HCT116 (cell line): Measurements from ENCODE around the gene CTCFL. TPM values are rescaled to one million over a fixed set of nuclear protein-coding genes. Genes with fewer than 3 reads are reported as not detected.

Experiments used
- ATAC-seq: fragments of 200-7000 bp; cut with Tn5 transposase; 2 replicates; pipeline ENCODE4 v1.9.1; 2020; ENCODE audit warnings: mild to moderate bottlenecking, moderate library complexity
- BruUV-seq: library from RNA; stranded (reverse); fragments of 400-500 nt; replicated peaks from 2 replicates; lab custom pipeline; 2021; lab: Mats Ljungman, UMichigan
- CTCF ChIA-PET: fragments of 300-600 bp; sonication (Branson Sonifier 250); formaldehyde crosslinking; loops from one replicate; lab custom pipeline; 2021; ENCODE audit warnings: antibody characterized with exemption; lab: Charles Lee
- POLR2A ChIA-PET: fragments of 300-600, 350-600 bp; sonication (Branson Sonifier 250); formaldehyde crosslinking; loops from one replicate; lab custom pipeline; 2021; ENCODE audit warnings: antibody characterized with exemption; lab: Charles Lee
- RAD21 ChIA-PET, 2 experiments: fragments of 300-600 bp; sonication (Branson Sonifier 250); formaldehyde crosslinking; loops; one replicate each; lab custom pipeline; 2023; ENCODE audit warnings: low total read pairs in 2 of 2; ENCODE audit not compliant: uncharacterized antibody in 2 of 2, unreplicated experiment in 2 of 2, low non-redundant PET in 1 of 2; lab: Charles Lee
- DNase-seq: peaks from one replicate; pipeline ENCODE4 v3.0.0-alpha.2; 2010; ENCODE audit warnings: low read depth, low spot score
- H2AFZ ChIP-seq: fragments of 200-600 bp; shearing (Covaris generic), sonication (generic); 2 replicates; pipeline ENCODE4 v1.6.1; 2017; ENCODE audit warnings: low read depth, mixed run types, mixed read lengths, antibody characterized with exemption, low read length; ENCODE audit not compliant: poor library complexity, severe bottlenecking
- H3K27ac ChIP-seq: 2 replicates; pipeline ENCODE4 v1.5.1; 2012; ENCODE audit warnings: low read depth, low read length
- H3K27me3 ChIP-seq: fragments of 200-600 bp; sonication (generic); 2 replicates; pipeline ENCODE4 v1.6.1; 2016; ENCODE audit warnings: mixed run types, low read length, mixed read lengths; ENCODE audit not compliant: insufficient read depth
- H3K36me3 ChIP-seq, 2 experiments: fragments of 200-500 bp in 1 of 2; fragments of 200-600 bp in 1 of 2; sonication (Bioruptor generic) in 1 of 2; sonication (generic) in 1 of 2; 2 replicates each; pipeline versions ENCODE4 v1.5.1 to v1.6.1; 2014 to 2016; ENCODE audit warnings: low read length in 2 of 2, inconsistent platforms in 1 of 2, mixed read lengths in 1 of 2, mixed run types in 1 of 2; ENCODE audit not compliant: insufficient read depth in 2 of 2, control insufficient read depth in 1 of 2
- H3K4me1 ChIP-seq, 2 experiments: fragments of 200-600 bp in 1 of 2; sonication (generic) in 1 of 2; 2 replicates each; pipeline versions ENCODE4 v1.5.1 to v1.6.1; 2012 to 2017; ENCODE audit warnings: low read length in 2 of 2, inconsistent platforms in 1 of 2, mild to moderate bottlenecking in 1 of 2, mixed read lengths in 1 of 2, mixed run types in 1 of 2, moderate library complexity in 1 of 2; ENCODE audit not compliant: insufficient read depth in 2 of 2, control insufficient read depth in 1 of 2
- H3K4me2 ChIP-seq: fragments of 200-600 bp; sonication (generic); 2 replicates; pipeline ENCODE4 v1.6.1; 2017; ENCODE audit warnings: mixed run types, low read length, mixed read lengths
- H3K4me3 ChIP-seq, 2 experiments: fragments of 200-600 bp in 1 of 2; sonication (generic) in 1 of 2; replicated peaks in 1 of 2; 2 replicates each; pipeline ENCODE4 v1.5.1; 2011 to 2016; ENCODE audit warnings: low read length in 2 of 2, control low read depth in 1 of 2, low read depth in 1 of 2, mild to moderate bottlenecking in 1 of 2, mixed read lengths in 1 of 2, mixed run types in 1 of 2
- H3K79me2 ChIP-seq: fragments of 200-600 bp; sonication (generic); 2 replicates; pipeline ENCODE4 v1.6.1; 2017; ENCODE audit warnings: mild to moderate bottlenecking, mixed run types, low read length, moderate library complexity, mixed read lengths; ENCODE audit not compliant: insufficient read depth
- H3K9ac ChIP-seq: fragments of 200-600 bp; sonication (generic); 2 replicates; pipeline ENCODE4 v1.6.1; 2016; ENCODE audit warnings: low read length, mixed read lengths
- H3K9me2 ChIP-seq: fragments of 200-600 bp; sonication (generic), shearing (Covaris generic); 2 replicates; pipeline ENCODE4 v1.6.1; 2017; ENCODE audit warnings: mixed run types, mild to moderate bottlenecking, moderate library complexity; ENCODE audit not compliant: insufficient read depth
- H3K9me3 ChIP-seq, 2 experiments: fragments of 200-500 bp in 1 of 2; fragments of 200-600 bp in 1 of 2; sonication (Bioruptor generic) in 1 of 2; sonication (generic) in 1 of 2; 2 replicates each; pipeline ENCODE4 v1.6.1; 2014 to 2017; ENCODE audit warnings: low read length in 2 of 2, mixed read lengths in 2 of 2, inconsistent platforms in 1 of 2, low read depth in 1 of 2, mild to moderate bottlenecking in 1 of 2, mixed run types in 1 of 2, moderate library complexity in 1 of 2; ENCODE audit not compliant: control insufficient read depth in 1 of 2, insufficient read depth in 1 of 2
- H4K20me1 ChIP-seq: fragments of 200-600 bp; sonication (generic), shearing (Covaris generic); 2 replicates; pipeline ENCODE4 v1.6.1; 2017; ENCODE audit warnings: mixed run types, mild to moderate bottlenecking, moderate library complexity; ENCODE audit not compliant: insufficient read depth
- ATF3 ChIP-seq: IDR thresholded peaks from 2 replicates; pipeline ENCODE4 v1.6.1; 2012
- ELF1 ChIP-seq: IDR thresholded peaks from 2 replicates; pipeline ENCODE4 v1.6.1; 2012; ENCODE audit warnings: low read depth, borderline replicate concordance
- FOSL1 ChIP-seq: IDR thresholded peaks from 2 replicates; pipeline ENCODE4 v1.6.1; 2012; ENCODE audit warnings: low read depth
- JUND ChIP-seq: IDR thresholded peaks from 2 replicates; pipeline ENCODE4 v1.6.1; 2012
- POLR2A ChIP-seq: IDR thresholded peaks from 2 replicates; pipeline ENCODE4 v1.7.0; 2011; ENCODE audit warnings: borderline replicate concordance; ENCODE audit not compliant: insufficient read depth, insufficient read length; ENCODE audit errors: extremely low read depth
- POLR2AphosphoS5 ChIP-seq: IDR thresholded peaks from 2 replicates; pipeline ENCODE4 v1.6.1; 2011; ENCODE audit warnings: mild to moderate bottlenecking, low read depth, low read length, moderate library complexity
- YY1 ChIP-seq: IDR thresholded peaks from 2 replicates; pipeline ENCODE4 v1.6.1; 2011; ENCODE audit warnings: low read length, low read depth, moderate library complexity, mild to moderate bottlenecking; ENCODE audit not compliant: insufficient replicate concordance; ENCODE audit errors: extremely low read depth
- intact Hi-C: fragments of 100-400 bp; cut with micrococcal nuclease; formaldehyde crosslinking; loops from 2 replicates; pipeline ENCODE4 v1.10.0; 2022
- total RNA-seq: library from RNA; stranded (reverse); gene quantifications from one replicate; pipeline ENCODE4 v1.2.1, GENCODE V29; 2021; ENCODE audit not compliant: unreplicated experiment
- TF ChIP-seq, protein P1 (sequence below): IDR thresholded peaks from 2 replicates; pipeline ENCODE4 v1.6.1; 2012; ENCODE audit warnings: low read depth

Gene CTCFL
- total RNA-seq, 1 experiment from 2014 or later = 0.34 TPM

DNA sequence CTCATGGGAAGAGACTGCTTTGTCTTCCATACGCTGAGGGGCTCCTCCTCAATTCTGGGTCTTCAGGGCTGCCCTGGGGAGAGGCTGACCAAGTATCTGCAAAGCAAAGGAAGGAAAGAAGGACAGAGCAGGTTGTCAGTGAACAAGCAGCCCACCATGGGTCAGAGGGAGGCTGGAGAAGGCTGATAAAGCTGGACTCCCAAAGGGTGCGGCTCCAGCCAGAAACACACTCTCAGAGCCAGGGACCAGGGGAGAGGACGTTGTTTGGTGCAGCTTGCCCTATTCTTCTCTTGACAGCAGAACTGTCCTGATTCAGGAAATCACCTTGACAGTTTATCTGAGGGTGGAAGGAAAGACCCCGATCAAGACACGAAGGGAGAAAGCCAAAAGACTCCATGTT is 10.4 kb upstream of the CTCFL start (continued):
- TF ChIP-seq, protein P1, sequence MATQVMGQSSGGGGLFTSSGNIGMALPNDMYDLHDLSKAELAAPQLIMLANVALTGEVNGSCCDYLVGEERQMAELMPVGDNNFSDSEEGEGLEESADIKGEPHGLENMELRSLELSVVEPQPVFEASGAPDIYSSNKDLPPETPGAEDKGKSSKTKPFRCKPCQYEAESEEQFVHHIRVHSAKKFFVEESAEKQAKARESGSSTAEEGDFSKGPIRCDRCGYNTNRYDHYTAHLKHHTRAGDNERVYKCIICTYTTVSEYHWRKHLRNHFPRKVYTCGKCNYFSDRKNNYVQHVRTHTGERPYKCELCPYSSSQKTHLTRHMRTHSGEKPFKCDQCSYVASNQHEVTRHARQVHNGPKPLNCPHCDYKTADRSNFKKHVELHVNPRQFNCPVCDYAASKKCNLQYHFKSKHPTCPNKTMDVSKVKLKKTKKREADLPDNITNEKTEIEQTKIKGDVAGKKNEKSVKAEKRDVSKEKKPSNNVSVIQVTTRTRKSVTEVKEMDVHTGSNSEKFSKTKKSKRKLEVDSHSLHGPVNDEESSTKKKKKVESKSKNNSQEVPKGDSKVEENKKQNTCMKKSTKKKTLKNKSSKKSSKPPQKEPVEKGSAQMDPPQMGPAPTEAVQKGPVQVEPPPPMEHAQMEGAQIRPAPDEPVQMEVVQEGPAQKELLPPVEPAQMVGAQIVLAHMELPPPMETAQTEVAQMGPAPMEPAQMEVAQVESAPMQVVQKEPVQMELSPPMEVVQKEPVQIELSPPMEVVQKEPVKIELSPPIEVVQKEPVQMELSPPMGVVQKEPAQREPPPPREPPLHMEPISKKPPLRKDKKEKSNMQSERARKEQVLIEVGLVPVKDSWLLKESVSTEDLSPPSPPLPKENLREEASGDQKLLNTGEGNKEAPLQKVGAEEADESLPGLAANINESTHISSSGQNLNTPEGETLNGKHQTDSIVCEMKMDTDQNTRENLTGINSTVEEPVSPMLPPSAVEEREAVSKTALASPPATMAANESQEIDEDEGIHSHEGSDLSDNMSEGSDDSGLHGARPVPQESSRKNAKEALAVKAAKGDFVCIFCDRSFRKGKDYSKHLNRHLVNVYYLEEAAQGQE = no peak
- TF ChIP-seq JUND = no peak
- TF ChIP-seq POLR2A = no peak

- CTCF ChIA-PET = no interaction called here
- Histone ChIP-seq H3K36me3 (no peaks in the 10 kb centered on the region), H3K9ac (no peak overlapping the region), H2AFZ (no peak overlapping the region), H3K9me3 (no peaks in the 10 kb centered on the region), H3K4me3 (no peak overlapping the region), H3K4me2 (no peak overlapping the region), H3K27ac (no peak overlapping the region), H3K9me2 (no peaks in the 10 kb centered on the region), H3K4me1 (no peaks in the 10 kb centered on the region), H3K79me2 (no peaks in the 10 kb centered on the region), H3K27me3 (peaks cover 25% of the 10 kb centered on the region), H4K20me1 (no peaks in the 10 kb centered on the region)
- intact Hi-C loops = no loop called here
- DNase-seq (no peak), ATAC-seq (no peak)
- BruUV-seq = no TSS peak
- POLR2A ChIA-PET = no interaction called here
- TF ChIP-seq ATF3 (no peak), FOSL1 (no peak), POLR2AphosphoS5 (no peak), YY1 (no peak), ELF1 (no peak)
- RAD21 ChIA-PET = no interaction called here
These were observed 7.2 kb upstream of the CTCFL start for GRCh38 chr20:57532104-57532503.
